Central memory CD8-positive, alpha-beta T cell (primary cell): ENCODE data around the gene CNDP1.
"Not testable (repeated sequence)": the region's sequence is repeated elsewhere in the genome, so short reads cannot be mapped to it uniquely, and the experiment has no call there.

Experiments
- ATAC-seq: fragments of 150-1000 bp; cut with Tn5 transposase; replicated peaks from 2 replicates; pipeline ENCODE4 v1.10.0; 2022; ENCODE audit warnings: mild to moderate bottlenecking, moderate FRiP score, moderate number of reproducible peaks; ENCODE audit not compliant: poor library complexity, severe bottlenecking; ENCODE audit errors: extremely low read depth
- DNase-seq, 2 donors: peaks; one replicate each; pipeline ENCODE4 v3.0.0; 2021; ENCODE audit warnings: low spot score in 2 of 2
- H3K27ac Mint-ChIP-seq: one replicate; pipeline ENCODE4 v1.8.0; 2022; ENCODE audit warnings: low read depth, mild to moderate bottlenecking, moderate library complexity, mixed read lengths
- H3K27me3 Mint-ChIP-seq: one replicate; pipeline ENCODE4 v1.8.0; 2022; ENCODE audit warnings: mixed read lengths
- H3K36me3 Mint-ChIP-seq: one replicate; pipeline ENCODE4 v1.8.0; 2022; ENCODE audit warnings: mild to moderate bottlenecking, moderate library complexity, mixed read lengths; ENCODE audit not compliant: insufficient read depth
- H3K4me1 Mint-ChIP-seq: one replicate; pipeline ENCODE4 v1.8.0; 2022; ENCODE audit warnings: mixed read lengths
- H3K4me3 Mint-ChIP-seq: one replicate; pipeline ENCODE4 v1.8.0; 2022; ENCODE audit warnings: mild to moderate bottlenecking, moderate library complexity, mixed read lengths
- H3K9me3 Mint-ChIP-seq: one replicate; pipeline ENCODE4 v1.8.0; 2022; ENCODE audit warnings: mixed read lengths

The CNDP1 gene

DNA sequence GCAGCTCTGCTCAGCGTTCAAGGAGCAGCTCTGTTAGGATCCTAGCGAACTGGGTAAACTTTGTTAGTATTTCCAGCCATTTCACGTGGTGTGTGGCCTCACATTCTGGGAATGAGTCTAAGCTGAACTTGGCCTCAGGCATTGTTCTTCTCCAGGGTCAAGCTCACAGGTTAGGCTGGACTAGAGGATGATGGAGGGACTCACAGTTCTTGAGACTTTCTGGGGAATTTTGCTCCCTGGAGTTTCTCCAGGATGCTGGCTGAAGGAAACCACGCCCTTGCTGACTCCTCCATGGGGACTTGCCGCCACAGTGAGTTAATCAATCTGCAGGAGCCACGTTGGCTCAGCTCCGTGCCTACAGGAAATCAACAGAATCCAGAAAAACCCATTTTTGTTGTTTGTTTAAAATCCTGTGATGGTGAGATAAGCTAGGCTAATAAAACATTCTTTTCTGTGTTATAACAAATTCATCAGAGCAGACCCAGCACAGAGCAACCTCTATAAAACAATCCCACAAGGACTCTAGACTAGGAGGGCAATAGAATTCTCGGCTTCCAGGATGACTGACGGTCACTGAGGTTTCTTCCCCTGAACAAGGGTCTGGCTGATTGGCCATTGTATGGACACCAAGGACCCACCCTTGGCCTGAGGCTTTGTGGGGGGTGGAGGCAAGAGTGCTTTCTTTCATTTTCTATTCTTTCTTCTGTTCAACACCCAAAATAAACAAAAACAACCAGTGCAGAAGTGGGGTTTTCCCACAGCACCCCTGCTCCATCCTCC lies 12.6 kb downstream of the CNDP1 start:
- no peaks in the 10 kb centered on the region for H3K36me3 Mint-ChIP-seq
- no peak for DNase-seq
- peaks cover 20% of the 10 kb centered on the region for H3K27me3 Mint-ChIP-seq
- no peaks in the 10 kb centered on the region for H3K9me3 Mint-ChIP-seq
- H3K4me3 Mint-ChIP-seq, result no peak overlapping the region
- peaks cover 3% of the 10 kb centered on the region for H3K4me1 Mint-ChIP-seq
- ATAC-seq, result no peak
- H3K27ac Mint-ChIP-seq, result no peak overlapping the region

DNA sequence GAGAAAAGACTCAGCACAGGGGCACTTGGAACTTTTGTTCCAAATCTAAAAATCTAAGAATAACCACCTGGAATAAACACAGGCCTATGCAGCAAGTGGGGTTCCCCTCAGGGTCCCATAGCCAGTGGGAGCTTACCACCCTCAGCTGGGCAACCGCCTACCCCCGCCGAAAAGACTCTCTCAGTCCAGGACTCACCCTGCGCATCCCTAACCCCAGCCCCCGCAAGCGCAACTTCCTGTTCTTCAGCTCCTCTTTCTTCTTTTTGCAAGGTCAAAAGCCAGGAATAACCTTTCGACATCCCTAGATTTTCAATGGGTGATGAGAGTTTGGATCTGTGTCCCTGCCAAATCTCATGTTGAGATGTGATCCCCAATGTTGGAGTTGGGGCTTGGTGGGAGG lies 13.6 kb downstream of the CNDP1 start:
- peaks cover 24% of the 10 kb centered on the region for H3K27me3 Mint-ChIP-seq
- no peak overlapping the region for H3K27ac Mint-ChIP-seq
- no peak for ATAC-seq
- no peaks in the 10 kb centered on the region for H3K9me3 Mint-ChIP-seq
- peaks cover 5% of the 10 kb centered on the region for H3K4me1 Mint-ChIP-seq
- H3K4me3 Mint-ChIP-seq, result no peak overlapping the region
- no peak for DNase-seq
- no peaks in the 10 kb centered on the region for H3K36me3 Mint-ChIP-seq

DNA sequence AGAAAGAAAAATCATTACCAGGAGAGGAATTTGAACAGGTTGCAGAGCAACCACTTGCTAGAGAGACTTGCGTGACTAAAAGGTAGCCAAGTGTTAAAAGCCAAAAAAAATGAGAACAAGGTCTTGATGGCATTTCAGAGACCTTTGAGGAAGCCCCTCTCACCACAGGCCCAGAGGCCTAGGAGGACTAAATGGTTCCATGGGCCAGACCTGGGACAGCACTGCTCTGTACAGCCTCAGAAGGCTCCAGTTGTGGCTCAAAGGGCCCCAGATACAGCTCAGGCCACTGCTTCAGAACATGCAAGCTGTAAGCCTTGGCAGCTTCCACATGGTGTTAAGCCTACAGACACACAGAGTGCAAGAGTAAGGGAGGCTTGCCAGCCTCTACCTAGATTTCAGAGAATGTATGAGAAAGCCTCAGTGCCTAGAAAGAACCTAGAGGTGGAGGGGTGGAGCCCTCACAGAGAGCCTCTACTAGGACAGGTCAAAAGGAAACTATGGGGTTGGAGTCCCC lies 15.3 kb downstream of the CNDP1 start:
- Mint-ChIP-seq H3K4me1 (peaks cover 5% of the 10 kb centered on the region), H3K27me3 (peaks cover 40% of the 10 kb centered on the region), H3K36me3 (no peaks in the 10 kb centered on the region), H3K9me3 (no peaks in the 10 kb centered on the region), H3K27ac (no peak overlapping the region), H3K4me3 (no peak overlapping the region)
- ATAC-seq, result no peak
- DNase-seq, result no peak

DNA sequence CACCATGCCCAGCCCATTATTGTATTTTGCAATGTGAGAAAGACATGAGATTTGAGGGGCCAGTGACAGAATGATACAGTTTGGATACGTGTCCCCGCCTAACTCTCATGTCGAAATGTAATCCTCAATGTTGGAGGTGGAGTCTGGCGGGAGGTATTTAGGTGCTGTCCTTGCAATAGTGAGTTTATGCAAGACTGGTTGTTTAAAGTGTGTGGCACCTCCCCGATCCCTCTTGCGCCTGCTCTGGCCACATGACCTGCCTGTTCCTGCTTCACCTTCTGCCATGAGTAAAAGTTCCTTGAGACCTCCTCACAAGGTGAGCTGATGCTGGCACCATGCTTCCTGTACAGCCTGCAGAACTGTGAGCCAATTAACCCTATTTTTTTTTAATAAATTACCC lies 16.6 kb downstream of the CNDP1 start:
- Mint-ChIP-seq H3K4me3 (no peak overlapping the region), H3K9me3 (no peaks in the 10 kb centered on the region), H3K36me3 (no peaks in the 10 kb centered on the region), H3K27ac (no peak overlapping the region), H3K4me1 (peaks cover 5% of the 10 kb centered on the region), H3K27me3 (peaks cover 44% of the 10 kb centered on the region)
- DNase-seq, result no peak
- no peak for ATAC-seq

DNA sequence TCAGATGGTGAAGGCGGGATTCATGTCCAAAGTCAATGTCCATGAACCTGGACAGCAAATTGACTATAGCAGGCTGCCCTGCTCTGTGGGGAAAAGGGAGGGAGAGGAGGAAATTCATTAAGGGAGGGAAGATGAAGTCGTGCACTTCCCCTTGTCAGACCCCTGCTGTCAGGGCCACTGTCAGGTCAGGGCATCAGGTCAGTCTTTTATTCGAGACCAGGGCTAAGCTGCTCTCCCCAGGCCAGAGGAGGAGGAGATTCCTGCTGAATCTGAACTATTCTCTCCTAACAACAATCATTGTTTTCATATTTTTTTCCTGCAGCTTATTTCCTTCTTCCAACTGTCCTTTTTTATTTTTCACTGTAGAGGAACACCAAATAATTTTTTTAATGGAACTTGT lies 17.2 kb downstream of the CNDP1 start:
- Mint-ChIP-seq H3K27me3 (peaks cover 44% of the 10 kb centered on the region), H3K4me3 (no peak overlapping the region), H3K36me3 (peaks cover under 1% of the 10 kb centered on the region), H3K4me1 (peaks cover 5% of the 10 kb centered on the region), H3K9me3 (no peaks in the 10 kb centered on the region), H3K27ac (no peak overlapping the region)
- no peak for DNase-seq
- no peak for ATAC-seq

DNA sequence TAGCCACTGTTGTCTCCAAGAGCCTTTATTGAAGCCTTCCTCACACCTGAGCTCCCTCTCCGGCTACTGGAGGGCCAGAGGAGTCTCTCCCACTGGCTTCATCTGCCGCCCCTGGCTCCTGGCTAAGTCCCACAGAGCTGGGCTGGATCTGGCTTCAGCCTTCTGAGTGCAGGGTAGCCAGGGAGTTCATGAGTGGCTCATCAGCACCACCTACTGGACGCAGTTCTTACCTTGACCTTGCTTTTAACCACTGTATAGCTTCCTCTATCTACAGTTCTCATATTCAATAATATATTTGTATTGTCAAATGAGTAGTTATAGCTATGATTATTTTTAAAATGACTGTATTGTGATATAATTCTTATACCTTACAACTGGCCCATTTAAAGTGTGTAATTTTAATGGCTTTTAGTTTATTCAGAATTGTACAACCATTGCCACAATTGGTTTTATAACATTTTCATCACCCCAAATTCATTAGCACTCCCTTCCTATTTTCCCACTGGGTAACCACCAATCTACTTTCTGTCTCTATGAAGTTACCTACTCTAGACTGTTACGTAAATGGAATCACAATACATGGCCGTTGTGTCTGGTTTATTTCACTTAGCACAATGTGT lies 17.7 kb downstream of the CNDP1 start:
- Mint-ChIP-seq H3K27ac (no peak overlapping the region), H3K9me3 (no peaks in the 10 kb centered on the region), H3K4me3 (no peak overlapping the region), H3K27me3 (peaks cover 49% of the 10 kb centered on the region), H3K4me1 (peaks cover 5% of the 10 kb centered on the region), H3K36me3 (peaks cover 2% of the 10 kb centered on the region)
- ATAC-seq, result peak; percentile 90
- DNase-seq, result peak; percentile 50 to 65

DNA sequence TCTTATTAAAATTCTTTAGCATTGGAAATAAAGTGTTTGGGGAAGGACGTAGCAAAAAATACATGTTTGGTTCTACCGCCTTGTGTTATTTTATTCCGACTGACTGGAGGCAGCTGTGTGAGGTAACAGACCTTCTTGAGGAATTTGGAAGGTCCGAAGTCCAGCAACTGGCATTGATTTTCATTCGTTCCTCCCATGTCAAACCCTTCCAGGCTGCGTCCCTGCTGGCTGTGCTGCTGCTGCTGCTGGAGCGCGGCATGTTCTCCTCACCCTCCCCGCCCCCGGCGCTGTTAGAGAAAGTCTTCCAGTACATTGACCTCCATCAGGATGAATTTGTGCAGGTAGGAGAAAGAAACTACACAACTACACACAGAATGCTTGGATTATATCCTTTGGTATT lies 21.8 kb downstream of the CNDP1 start:
- Mint-ChIP-seq H3K27ac (no peak overlapping the region), H3K27me3 (peaks cover 67% of the 10 kb centered on the region), H3K4me3 (no peak overlapping the region), H3K9me3 (no peaks in the 10 kb centered on the region), H3K36me3 (peaks cover 2% of the 10 kb centered on the region), H3K4me1 (peaks cover 5% of the 10 kb centered on the region)
- ATAC-seq, result no peak
- no peak for DNase-seq

DNA sequence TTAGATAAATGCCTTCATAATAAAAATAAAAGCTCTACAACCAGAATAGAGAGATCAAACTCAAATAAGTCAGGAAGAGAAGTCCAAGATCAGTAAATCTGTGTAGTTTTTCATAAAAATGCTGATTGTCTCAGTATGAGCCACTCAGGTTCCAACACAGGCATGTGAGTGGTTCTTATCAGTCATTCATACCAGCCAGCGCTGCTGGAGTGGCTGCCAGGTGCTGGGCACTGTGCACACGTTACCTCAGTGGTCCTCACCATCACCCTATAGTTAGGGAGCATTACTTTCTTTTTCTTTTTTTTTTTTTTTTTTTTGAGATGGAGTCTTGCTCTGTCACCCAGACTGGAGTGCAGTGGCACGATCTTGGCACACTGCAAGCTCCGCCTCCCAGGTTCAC lies 23.8 kb downstream of the CNDP1 start:
- Mint-ChIP-seq H3K4me1 (no peaks in the 10 kb centered on the region), H3K4me3 (no peak overlapping the region), H3K36me3 (peaks cover 2% of the 10 kb centered on the region), H3K27ac (no peak overlapping the region), H3K9me3 (no peaks in the 10 kb centered on the region), H3K27me3 (peaks cover 57% of the 10 kb centered on the region)
- DNase-seq, result no peak
- no peak for ATAC-seq

DNA sequence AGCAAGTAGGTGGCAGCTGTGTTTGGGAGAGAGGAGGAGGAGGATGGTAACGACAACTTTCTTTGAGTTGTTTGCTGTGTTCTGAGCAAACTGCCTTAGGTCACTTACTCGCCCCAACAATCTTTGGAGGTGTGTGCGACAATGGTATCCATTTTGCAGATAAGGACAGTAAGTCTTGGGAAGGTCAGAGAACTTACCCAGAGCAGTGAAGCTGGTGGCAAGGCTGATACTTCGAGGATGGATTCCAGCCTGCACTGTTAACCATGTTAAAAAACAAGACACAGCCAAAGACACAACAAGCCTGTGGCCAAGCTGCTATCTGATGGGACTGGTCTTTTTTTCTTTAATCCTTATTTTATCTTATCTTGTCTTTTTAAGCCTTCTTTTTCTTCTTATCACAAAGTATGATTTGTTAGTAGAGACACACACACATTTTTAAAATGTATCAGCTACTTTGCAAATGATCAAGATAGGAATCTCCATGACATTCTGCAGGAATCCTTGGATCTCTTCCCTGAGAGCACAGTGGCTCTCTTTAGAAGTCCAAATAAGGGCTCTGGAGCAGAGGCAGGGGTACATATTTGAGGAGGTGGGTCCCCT lies 27.9 kb downstream of the CNDP1 start:
- Mint-ChIP-seq H3K36me3 (no peaks in the 10 kb centered on the region), H3K27me3 (peaks cover 27% of the 10 kb centered on the region), H3K9me3 (no peaks in the 10 kb centered on the region), H3K4me1 (no peaks in the 10 kb centered on the region), H3K4me3 (no peak overlapping the region), H3K27ac (no peak overlapping the region)
- no peak for DNase-seq
- no peak for ATAC-seq

DNA sequence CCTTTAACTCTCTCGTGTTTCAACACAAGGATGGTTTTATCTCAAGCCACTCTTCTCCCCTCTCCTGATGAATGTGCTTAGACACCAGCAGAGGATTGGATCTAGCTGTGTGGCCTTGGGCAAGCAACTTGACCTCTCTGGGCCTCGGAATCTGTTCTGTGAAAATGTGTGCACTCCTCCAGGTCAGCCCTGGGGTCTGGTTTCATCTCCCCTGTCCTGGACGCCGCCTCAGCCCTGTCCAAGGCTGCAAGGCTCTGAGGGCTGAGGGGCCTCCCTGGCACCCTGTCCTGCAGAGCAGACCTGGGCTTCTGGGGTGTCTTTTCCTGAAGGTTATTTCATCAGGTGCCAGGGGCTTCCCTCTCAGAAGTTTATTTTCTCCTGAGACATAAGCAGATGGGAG lies 28.5 kb downstream of the CNDP1 start:
- Mint-ChIP-seq H3K9me3 (no peaks in the 10 kb centered on the region), H3K36me3 (no peaks in the 10 kb centered on the region), H3K27ac (no peak overlapping the region), H3K4me3 (no peak overlapping the region), H3K4me1 (no peaks in the 10 kb centered on the region), H3K27me3 (peaks cover 27% of the 10 kb centered on the region)
- ATAC-seq (no peak), DNase-seq (no peak)

DNA sequence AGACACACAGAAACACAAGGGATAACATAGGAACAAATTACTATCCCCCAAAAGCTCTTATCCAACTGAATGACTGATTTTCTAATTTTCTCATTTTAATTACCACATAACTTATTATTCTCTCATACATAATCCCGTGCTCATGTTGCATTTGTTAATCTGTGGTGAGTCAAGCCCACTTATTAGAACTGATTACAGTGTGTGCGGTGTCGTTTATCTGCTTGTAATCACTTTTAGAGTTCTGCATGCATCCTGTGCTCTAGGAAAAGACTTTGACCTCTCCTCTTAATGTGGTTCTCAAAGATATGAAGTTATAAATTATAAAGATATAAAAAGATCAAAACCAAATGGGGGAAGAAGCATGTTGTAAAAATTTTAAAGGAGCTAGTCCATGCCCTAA lies 29.7 kb downstream of the CNDP1 start:
- no peaks in the 10 kb centered on the region for H3K4me1 Mint-ChIP-seq
- no peak overlapping the region for H3K4me3 Mint-ChIP-seq
- peaks cover 2% of the 10 kb centered on the region for H3K36me3 Mint-ChIP-seq
- DNase-seq (no peak), ATAC-seq (no peak)
- H3K27ac Mint-ChIP-seq, result no peak overlapping the region
- peaks cover 34% of the 10 kb centered on the region for H3K27me3 Mint-ChIP-seq
- no peaks in the 10 kb centered on the region for H3K9me3 Mint-ChIP-seq

DNA sequence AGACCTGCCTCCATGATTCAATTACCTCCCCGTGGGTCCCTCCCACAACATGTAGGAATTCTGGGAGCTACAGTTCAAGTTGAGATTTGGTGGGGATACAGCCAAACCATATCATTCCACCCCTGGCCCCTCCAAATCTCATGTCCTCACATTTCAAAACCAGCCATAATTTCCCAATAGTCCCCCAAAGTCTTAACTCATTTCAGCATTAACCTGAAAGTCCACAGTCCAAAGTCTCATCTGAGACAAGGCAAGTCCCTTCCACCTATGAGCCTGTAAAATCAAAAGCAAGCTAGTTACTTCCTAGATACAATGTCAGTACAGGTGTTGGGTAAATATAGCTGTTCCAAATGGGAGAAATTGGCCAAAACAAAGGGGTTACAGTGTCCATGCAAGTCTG lies 30.9 kb downstream of the CNDP1 start:
- ATAC-seq, H3K9me3 Mint-ChIP-seq, H3K36me3 Mint-ChIP-seq, H3K27ac Mint-ChIP-seq, H3K4me1 Mint-ChIP-seq, DNase-seq, H3K4me3 Mint-ChIP-seq: not testable (repeated sequence)
- peaks cover 35% of the 10 kb centered on the region for H3K27me3 Mint-ChIP-seq

DNA sequence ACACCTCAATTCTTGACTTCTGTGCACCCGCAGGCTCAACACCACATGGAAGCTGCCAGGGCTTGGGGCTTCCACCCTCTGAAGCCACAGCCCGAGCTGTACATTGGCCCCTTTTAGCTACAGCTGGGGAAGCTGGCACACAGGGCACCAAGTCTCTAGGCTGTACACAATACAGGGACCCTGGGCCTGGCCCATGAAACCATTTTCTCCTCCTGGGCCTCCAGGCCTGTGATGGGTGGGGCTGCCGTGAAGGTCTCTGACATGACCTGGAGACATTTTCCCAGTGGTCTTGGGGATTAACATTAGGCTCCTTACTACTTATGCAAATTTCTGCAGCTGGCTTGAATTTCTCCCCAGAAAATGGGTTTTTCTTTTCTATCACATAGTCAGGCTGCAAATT lies 31.7 kb downstream of the CNDP1 start:
- ATAC-seq, result not testable (repeated sequence)

More for the DNA sequence above, 31.7 kb downstream of the CNDP1 start:
- H3K27ac Mint-ChIP-seq, H3K36me3 Mint-ChIP-seq, H3K4me1 Mint-ChIP-seq, H3K4me3 Mint-ChIP-seq, H3K9me3 Mint-ChIP-seq, DNase-seq: not testable (repeated sequence)
- H3K27me3 Mint-ChIP-seq, result peaks cover 43% of the 10 kb centered on the region
